ENCODE results near the gene STON1.

- TF ChIP-seq EZH2phosphoT487 (IDR thresholded peaks at IDR 0.05; ENCODE audit: low read depth), result no peak
- TF ChIP-seq CTCF (IDR thresholded peaks at IDR 0.05; ENCODE audit: low read depth, low read length), result no peak
Observed at GRCh38 chr2:48483506-48483905, 46.4 kb upstream of the STON1 start.
